GM19351 (cell line): ENCODE data around the gene ERVMER34-1.

Source experiments
- ATAC-seq: cut with Tn5 transposase; IDR thresholded peaks from one replicate; pipeline ENCODE4 v1.9.1; 2021; ENCODE audit warnings: mild to moderate bottlenecking, moderate library complexity; ENCODE audit not compliant: unreplicated experiment

The ERVMER34-1 gene

DNA sequence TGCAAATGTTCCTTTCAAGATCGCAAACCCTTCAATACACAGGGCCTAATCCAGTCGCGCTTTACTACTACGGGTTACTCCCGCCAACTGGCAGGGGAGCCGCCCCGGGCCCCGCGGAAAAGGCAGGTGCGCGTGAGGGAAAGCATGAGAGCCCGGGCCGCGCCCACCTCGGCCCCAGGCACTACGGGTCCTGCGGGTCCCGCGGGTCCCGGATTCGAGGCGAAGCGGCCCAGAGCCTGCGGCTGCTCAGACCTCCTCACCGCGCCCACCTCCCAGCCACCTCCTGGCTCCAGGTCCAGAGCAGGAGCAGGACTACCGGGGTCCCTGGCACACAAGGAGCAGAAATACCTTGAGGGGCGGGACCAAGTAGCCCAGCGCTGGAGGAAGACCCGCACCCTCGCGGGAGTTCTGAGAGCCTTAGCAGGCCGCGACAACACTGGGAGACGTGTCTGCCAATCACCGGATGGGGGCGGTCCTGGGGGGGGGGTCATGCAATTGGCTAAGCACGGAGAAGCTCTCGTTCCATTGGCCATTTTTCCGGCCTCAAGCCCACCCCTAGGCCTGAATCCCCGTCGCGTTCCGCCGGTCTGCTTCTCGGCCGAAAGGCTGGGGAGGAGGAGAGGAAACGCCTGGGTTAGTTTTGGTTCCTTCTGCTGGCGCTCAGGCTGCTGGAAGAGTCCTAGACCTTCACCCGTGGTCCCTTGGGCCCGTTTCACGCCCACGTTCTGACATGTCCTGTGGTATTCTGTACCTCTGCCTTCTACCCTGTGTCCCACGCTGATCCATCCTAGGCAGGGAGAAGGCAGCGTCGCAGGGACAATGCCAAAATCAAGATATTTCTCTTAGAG, 29.0 kb downstream of the ERVMER34-1 start:
- peak; percentile 88 for ATAC-seq

- ATAC-seq, result no peak
Measured at GRCh38 chr4:52718123-52718522, 33.1 kb downstream of the ERVMER34-1 start.

GRCh38 chr4:52716364-52717151, 34.7 kb downstream of the ERVMER34-1 start:
- no peak for ATAC-seq

GRCh38 chr4:52715914-52716313, 35.3 kb downstream of the ERVMER34-1 start:
- ATAC-seq, result no peak

DNA sequence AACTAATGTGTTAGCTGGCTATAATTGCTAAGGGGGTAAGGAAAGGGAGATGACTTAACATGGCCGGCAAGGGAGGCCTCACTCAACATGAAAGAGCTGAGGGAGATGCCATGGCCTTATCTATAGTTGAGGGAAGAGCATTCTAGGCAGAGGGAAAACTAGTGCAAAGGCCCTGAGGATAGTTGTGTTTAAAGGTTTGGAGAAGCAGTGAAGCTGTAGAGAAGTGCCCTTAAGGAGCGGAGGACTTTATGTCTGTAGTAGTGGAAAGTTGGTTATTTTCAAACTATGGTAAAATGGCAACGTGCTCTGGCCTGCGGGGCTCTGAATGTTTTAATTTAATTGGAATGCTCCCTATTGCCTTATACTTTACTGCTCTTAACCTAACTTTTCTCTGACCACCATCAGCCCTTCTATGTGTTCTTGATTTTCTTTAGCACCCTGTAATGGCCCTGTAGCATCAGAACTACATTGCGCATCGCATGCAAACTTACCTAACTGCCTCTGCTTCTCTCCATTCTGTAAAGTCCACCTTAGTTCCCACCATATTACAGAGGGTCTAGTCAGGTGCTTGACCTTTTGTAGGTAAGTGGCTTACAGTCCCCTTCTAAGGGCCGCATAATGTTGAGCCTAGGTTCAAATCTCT, 35.8 kb downstream of the ERVMER34-1 start:
- no peak for ATAC-seq

GRCh38 chr4:52714597-52715254, 36.5 kb downstream of the ERVMER34-1 start:
- no peak for ATAC-seq

GRCh38 chr4:52713456-52713937, 37.7 kb downstream of the ERVMER34-1 start:
- no peak for ATAC-seq

- peak; percentile 81 for ATAC-seq
Measured at GRCh38 chr4:52712251-52713130, 38.7 kb downstream of the ERVMER34-1 start.

DNA sequence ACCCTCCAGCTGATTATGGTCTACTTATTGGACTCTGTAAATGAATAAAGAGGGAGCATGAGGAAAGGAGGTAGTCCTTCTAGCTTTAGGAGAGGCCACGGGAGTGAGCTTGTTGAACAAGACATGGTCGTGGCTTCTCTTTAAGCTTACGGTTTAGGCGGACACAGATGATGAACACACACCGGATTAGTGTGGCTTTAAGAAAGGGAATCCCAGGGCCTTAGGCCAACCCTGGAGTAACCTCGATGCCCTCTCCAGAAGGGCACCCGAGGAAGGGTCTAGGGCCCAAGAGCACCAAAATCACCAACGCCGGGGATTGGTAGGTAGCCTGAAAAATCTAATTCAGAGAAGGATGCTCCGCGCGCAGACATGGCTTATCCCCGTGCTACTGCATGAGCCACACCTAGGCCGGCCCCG, 39.4 kb downstream of the ERVMER34-1 start:
- ATAC-seq, result no peak

GRCh38 chr4:52711272-52711671, 40.0 kb downstream of the ERVMER34-1 start:
- no peak for ATAC-seq

DNA sequence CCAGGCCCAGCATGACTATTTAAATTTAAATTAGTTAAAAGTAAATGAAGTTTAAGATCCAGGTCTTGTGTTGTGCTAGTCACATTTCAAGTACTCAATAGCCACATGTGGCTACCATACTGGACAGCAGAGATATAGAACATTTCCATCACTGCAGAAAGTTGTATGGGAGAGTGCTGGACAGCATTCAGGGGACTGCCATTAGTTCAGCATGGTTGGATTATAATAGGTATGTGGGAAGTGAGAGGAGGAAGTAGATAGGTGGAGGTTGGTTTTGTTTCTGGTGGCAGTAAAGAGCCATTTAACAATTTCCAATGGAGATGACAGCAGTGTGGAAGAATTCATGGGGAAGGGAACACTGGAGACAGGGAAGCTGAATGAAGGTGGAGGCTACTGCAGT, 42.1 kb downstream of the ERVMER34-1 start:
- no peak for ATAC-seq

GRCh38 chr4:52704661-52705060, 46.6 kb downstream of the ERVMER34-1 start:
- no peak for ATAC-seq

GRCh38 chr4:52704133-52704532, 47.1 kb downstream of the ERVMER34-1 start:
- no peak for ATAC-seq

GRCh38 chr4:52701207-52701606, 50.0 kb downstream of the ERVMER34-1 start:
- ATAC-seq, result peak; percentile 97

- no peak for ATAC-seq
Measured at GRCh38 chr4:52694936-52695335, 56.3 kb downstream of the ERVMER34-1 start.

DNA sequence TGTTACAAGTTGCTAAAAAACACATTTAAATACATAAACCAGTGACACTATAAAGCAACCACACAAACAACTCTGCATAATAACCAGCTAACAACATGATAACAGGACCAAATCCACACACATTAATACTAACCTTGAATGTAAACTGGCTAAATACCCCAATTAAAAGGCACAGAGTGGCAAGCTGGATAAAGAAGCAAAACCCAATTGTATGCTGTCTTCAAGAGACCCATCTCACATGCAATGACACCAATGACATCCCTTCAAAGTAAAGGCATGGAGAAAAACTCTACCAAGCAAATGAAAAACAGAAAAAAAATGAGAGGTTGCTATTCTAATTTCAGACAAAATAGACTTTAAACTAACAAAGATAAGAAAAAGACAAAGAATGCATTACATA, 57.7 kb downstream of the ERVMER34-1 start:
- no peak for ATAC-seq
